Lower leg skin (tissue), 3 donors: ENCODE measurements around the gene HLA-G.

Source experiments
- CTCF ChIP-seq, 3 donors: fragments of 450-650 bp; IDR thresholded peaks; one replicate each; pipeline ENCODE4 v1.5.1; 2016; ENCODE audit warnings: antibody characterized with exemption in 3 of 3, mild to moderate bottlenecking in 3 of 3, moderate library complexity in 2 of 3
- POLR2A ChIP-seq, 2 donors: fragments of 450-650 bp; IDR thresholded peaks; one replicate each; pipeline ENCODE4 v1.6.1; 2016 to 2017; ENCODE audit warnings: antibody characterized with exemption in 2 of 2, mild to moderate bottlenecking in 1 of 2, moderate library complexity in 1 of 2

DNA sequence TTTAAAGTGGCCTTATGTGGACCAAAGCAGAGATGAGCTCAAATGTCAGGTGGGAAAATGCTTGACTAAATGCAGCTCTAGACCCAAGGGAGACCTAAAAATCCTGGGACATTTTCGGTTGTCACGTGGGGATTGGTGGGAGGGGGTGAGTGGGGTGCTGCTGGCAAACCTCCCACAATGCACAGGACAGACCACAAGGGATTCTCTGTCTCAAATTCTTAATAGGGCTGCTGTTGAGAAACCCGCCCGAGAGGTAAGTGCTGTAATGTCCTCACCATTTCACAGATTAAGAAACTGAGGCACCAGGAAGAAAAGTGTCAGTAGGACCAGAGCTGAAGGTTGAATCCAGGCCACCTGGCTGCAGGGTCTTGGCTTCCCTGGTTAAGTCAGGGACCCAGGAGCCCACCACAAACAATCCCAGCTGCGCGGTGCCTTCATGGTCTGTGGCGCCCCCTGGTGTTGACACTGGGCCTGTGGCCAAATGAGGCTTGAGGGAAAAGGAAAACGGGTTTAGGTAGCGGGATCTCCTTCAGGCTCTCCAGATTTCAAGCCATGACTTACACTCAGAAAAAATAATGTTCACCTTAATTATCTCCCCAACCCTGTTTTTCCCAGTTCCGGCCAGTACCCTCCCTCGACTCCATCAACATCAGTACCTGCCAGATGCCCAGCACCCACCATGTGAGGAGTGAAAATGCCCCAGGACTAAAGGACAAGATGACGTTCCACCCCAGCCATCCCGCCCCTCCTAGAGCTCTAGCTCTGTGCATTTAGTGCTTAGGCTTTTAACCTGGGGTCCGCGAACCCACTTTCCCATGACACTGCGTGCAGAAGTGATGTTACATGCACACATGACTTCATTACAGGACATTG is 7.2 kb downstream of the HLA-G start:
- TF ChIP-seq POLR2A (IDR thresholded peaks at IDR 0.05) = no peak
- peak in 1 of 3 donors; percentile 22 for TF ChIP-seq CTCF (IDR thresholded peaks at IDR 0.05)
